HG03378 (cell line): ENCODE data around the gene NKIRAS1.
A peak's percentile ranks its signal among the peaks of the same experiment; 100 is the strongest.
"Not testable (repeated sequence)": the region's sequence is repeated elsewhere in the genome, so short reads cannot be mapped to it uniquely, and the experiment has no call there.

Source experiments
- ATAC-seq: cut with Tn5 transposase; IDR thresholded peaks from one replicate; pipeline ENCODE4 v1.9.1; 2021; ENCODE audit warnings: mild to moderate bottlenecking, moderate library complexity; ENCODE audit not compliant: unreplicated experiment

Gene NKIRAS1

DNA sequence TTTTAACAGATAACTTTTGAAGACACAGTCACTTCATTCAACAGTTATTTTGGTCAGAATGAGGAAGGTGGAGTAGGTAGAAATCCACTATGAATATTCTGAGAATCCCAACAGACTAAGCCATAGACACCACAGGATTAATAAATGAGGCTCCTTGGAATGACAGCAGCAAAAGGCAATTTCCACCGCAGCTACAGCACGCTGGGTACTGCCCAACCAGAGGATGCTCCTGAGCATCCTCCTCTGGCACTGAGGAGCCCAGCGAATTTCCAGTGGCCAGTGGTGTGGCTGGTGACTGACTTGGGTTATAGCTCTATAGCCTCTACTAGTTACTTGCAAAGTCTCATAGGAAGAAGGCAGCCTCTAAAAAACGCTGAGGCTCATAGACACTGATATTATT lies 24.6 kb upstream of the NKIRAS1 start:
- ATAC-seq: no peak

DNA sequence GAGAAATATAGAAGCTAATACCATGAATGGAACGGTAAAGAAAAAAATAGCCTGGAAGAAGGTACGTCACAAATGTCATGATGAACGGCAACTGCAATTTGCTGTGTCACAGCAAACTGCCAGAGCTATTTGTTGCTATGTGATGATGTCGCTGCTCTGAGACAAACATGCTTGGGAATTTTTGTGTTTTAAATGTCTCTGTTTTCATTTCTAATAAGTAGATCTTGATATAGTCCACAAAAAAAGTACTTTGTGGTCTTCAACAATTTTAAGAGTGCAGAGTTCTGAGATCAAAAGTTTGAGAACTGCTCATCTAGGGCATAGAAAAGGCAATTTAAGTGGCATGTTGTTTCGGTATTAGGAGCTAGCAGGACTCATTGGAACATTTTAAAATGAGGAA lies 24.0 kb upstream of the NKIRAS1 start:
- ATAC-seq: no peak

DNA sequence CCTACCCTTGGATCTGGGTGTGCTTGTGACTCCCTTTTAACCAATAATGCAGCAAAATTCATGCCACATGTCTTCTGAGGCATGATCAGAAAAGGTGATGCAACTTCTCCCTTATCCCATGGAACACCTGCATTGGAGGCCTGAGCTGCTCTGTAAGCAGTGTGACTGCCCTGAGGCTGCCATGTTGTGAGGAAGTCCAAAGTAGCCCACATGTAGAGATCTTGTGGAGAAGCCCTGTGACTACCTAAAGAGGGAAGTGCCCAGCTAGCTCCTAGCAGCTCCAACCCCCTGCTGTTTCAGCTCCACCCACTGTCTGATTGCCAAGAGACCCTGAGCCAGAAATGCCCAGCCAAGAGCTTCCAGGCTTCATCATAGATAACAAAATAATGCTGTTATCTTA lies 21.9 kb upstream of the NKIRAS1 start:
- ATAC-seq: no peak

DNA sequence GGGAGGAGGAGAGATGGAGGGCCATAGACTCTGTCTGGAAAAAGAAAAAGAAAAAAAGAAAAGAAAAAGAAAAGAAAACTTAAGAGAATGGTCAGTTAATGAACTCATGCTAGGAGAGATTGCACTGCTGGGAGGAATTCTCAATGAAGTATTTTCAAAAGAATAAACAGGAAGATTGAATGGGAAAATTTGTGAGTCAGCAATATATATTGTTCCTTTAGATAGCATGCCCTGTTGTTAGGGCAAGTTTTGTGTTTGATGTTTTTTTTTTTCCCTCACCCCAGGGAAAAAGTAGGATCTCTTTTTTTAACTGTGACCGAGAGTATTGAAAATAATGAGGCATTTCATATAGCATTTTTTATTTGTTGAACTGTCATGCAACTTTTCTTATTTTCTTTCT lies 20.5 kb upstream of the NKIRAS1 start:
- no peak for ATAC-seq

DNA sequence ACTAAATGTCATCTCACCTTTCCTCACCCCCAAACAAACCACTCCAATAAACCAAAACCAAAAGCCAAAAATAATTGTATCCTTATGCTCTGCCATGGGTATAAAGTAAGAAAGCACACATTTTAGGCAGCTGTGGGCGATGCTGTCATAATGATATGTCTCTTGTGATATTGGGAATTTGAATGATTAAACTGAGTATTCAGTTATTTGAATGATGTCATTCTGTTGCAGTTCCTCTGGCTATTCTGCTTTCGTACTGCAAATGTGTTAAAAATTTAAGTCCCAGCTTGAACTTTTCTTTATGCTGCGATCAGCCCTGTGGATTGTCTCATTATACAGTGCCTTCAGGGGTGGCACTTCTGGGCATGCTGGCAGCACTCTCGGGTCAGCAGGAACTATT lies 17.5 kb upstream of the NKIRAS1 start:
- ATAC-seq: no peak

DNA sequence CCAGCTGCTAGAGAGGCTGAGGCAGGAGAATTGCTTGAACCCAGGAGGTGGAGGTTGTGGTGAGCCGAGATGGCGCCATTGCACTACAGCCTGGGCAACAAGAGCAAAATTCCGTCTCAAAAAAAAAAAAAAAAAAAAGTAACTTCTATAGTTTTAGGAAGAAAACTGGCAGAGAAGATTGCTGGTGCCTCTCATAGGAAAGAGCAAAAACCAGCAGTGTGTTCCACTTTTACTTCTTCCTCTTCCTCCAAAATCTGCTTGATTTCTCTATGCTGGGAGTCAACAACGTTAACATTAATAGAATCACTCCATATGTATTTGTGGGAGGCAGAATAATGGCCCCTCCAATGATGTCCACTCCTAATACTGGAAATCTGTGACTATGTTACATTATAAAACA lies 15.8 kb upstream of the NKIRAS1 start:
- ATAC-seq: no peak

DNA sequence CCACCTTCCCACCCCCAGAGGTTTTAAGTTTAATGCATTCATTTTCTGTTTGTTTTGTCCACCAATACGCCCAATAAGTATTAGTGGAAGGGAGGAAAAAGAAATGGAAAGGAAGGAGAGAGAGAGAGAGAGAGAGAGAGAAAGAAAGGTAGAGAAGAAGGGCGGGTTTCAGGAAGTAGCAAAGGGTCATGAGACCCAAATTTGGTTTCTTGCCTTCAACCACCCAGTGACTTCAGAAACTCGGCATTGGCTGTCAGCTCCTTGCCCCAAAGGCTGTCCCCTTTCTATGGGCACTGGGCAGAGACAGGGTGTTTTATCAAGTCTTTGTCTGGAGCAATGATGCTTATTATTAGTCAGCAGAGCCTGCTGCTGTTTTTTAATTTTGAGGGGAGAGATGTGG lies 14.8 kb upstream of the NKIRAS1 start:
- no peak for ATAC-seq

DNA sequence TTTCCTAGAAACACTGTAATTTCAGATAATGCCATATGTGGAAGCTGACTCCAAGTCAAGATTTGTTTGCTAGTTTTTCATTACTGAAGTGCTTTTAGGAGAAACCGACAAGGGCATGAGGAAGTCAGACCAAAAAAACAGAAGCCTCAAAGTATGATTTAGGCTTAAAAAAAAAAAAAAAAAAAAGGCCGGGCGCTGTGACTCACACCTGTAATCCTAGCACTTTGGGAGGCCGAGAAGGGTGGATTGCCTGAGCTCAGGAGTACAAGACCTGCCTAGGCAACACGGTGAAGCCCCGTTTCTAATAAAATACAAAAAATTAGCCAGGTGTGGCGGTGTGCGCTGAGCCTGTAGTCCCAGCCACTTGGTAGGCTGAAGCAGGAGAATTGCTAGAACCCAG lies 11.7 kb upstream of the NKIRAS1 start:
- ATAC-seq: no peak

DNA sequence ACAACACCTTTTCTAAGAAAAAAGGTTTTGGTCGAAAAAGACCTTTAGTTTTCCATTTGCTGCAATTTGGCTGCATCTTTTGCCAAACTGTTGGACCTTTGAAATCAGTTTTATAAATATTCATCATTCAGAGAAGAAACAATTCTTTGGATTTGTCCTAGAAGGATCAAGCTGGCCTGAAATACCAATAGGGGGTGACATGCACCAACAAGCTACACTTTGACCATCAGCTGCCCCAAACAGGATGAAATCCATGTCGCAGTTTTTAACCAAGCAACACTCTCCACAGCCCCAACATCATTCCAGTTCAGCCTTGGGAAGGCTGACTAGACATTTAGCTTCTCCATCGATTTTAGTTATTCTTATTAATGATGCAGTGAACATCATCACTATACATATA lies 9.9 kb upstream of the NKIRAS1 start:
- no peak for ATAC-seq

DNA sequence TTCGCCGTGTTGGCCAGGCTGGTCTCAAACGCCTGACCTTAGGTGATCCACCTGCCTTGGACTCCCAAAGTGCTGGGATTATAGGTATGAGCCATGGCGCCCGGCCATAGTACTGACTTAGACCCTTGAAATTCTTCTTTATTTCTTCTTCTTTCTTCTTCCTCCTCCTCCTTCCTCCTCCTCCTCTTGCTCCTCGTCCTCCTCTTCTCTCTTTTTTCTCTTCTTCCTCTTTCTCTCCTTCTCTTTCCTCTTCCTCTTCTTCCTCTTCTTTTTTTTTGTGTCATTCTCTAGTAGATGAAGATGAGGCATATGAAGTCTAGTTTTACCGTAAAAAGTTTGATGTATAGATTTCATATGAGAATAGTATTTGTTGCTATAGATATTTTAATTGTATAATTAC lies 9.5 kb upstream of the NKIRAS1 start:
- no peak for ATAC-seq

DNA sequence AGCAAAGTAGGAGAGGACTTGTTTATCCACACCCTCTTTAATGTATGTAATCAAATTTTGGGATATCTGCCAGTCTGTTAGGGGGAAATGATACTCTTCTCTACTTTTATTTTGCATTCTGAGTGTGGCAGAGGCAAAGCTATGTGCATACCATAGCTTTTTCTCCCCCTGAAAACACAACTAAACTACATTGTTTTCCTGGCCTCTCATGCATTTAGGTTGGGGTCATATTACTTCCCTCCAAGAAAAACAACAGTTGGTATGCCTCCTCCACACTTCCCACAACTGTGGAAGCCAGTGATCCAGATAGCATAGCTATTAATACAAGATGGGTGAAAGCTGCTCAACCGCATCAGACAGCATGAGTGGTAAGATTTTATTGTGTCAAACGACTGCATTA lies 7.0 kb upstream of the NKIRAS1 start:
- ATAC-seq: no peak

DNA sequence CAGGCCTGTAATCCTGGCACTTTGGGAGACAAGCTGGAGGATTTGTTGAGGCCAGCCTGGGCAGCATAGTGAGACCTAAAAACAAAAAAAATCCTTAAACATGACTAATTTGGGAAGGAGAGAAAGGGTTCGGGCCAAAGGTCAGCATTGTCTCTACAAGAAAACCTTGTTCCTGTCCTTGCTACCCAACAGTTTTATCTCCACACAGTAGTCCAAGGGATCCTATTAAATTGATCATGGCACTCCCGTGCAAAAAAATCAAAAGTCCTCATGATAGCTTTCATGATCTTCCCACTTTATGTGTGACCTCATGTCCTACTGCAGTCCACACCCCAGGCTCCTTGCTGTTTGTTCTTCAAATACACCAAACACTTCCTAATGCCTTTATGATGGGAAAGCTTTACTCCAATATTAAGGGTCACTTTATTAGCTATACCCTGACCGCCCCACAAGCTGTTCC lies 4.3 kb upstream of the NKIRAS1 start:
- ATAC-seq: no peak

DNA sequence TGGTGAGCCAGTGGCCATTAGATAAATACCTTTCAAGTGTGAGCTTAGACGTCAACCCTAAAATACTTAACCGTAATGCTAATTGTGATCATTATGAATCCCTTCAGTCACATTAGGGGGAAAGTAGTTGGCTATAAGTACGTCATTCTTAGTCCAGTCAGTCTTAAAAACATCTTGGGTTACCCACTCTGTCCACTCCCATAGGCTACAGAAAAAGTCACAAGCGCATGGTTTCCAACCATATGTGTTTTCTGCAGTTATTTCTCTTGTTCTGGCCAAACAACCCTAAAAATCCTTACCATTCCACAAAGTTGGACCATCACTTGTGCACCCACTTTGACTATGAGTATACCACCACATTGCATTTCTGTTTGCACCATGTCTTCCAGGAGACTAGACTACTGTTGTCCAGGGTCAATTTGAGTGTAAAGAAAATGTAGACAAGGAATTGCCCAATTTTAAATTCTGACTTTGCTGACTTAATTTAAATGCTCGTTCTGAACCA lies 3.4 kb upstream of the NKIRAS1 start:
- ATAC-seq: no peak

DNA sequence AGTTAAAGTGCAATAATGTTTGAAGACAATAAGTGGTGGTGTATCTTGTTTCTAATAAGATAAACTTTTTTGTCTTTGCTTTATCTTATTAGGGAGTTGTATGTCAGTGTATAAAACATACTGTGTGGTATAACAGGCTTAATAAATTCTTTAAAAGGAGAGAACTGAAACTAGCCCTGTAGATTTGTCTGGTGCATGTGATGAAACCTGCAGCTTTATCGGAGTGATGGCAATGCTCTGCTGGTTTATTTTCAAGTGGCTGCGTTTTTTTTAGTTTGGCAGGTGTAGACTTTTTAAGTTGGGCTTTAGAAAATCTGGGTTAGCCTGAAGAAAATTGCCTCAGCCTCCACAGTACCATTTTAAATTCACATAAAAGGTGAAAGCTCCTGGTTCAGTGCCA lies 2.8 kb upstream of the NKIRAS1 start:
- ATAC-seq: no peak

DNA sequence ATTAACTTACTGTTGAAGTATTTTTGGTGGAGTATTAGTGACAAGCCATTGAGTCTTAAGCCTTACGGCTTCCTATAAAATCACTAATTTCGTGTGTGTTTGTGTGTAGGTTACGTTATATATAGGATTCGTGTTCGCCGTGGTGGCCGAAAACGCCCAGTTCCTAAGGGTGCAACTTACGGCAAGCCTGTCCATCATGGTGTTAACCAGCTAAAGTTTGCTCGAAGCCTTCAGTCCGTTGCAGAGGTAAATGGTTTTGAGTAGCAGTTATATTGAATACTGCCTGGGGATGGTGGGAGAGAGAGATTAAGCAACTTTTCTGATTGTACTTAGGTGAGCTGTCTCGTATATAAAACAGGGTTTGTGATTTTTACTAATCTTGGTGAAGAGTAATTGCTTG lies 1.5 kb upstream of the NKIRAS1 start:
- ATAC-seq: not testable (repeated sequence)

DNA sequence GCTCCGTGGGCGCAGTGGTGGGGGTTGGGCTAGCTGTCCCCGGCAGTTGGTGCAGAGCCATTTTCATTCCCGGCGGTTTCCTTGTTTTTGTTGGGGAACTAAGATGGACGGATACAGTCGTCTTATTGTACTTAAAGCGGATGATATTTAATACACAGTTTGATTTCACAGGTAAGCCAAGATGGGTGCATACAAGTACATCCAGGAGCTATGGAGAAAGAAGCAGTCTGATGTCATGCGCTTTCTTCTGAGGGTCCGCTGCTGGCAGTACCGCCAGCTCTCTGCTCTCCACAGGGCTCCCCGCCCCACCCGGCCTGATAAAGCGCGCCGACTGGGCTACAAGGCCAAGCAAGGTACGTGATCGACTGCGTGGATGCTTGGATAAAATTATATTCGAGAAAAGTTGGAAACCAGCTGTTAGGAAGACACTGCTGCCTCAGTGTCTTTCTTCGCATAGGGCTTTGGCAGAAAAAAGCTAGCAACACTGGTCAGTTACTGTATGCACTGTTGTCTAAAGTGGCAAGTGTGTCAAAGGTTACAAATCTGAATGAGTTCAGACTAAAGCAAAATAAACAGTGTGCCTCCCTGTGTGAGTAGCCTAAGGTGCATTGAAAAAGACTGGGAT lies 1.0 kb upstream of the NKIRAS1 start:
- ATAC-seq: not testable (repeated sequence)

DNA sequence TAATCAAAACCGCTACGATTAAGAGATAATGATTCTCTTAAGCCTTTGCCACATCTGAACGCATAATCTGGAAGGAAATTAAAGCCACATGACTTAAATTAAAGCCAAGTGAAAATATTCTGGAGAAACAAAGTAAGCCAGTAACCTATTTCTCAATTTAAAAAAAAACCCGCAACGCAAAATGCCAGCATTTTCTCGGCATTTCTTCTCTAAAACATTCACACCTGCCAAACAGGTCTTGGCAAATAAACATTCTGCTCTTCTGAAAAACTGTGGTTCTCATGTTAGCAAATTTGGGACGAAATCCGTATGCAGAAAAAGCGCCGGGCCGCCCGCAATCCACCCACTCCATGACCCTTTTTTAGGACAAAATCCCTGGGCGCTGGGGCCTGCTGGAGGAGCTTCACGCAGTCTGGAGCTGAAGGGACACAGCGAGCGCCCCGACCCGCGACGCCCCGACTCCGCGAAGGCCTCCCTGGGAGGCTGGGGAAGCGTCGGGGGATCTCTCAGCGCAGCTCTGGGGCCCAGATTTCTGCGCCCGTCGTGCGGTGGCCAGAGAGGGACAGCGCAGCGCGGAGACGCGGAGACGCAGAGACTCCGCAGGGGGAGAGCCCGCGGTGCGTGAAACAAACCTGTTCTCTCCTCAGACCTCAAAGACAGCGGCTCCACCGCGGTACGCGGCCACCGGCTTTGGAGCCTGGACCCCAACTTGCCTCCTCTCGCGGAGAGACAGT lies 471 bp downstream of the NKIRAS1 start:
- ATAC-seq: peak; percentile 44

DNA sequence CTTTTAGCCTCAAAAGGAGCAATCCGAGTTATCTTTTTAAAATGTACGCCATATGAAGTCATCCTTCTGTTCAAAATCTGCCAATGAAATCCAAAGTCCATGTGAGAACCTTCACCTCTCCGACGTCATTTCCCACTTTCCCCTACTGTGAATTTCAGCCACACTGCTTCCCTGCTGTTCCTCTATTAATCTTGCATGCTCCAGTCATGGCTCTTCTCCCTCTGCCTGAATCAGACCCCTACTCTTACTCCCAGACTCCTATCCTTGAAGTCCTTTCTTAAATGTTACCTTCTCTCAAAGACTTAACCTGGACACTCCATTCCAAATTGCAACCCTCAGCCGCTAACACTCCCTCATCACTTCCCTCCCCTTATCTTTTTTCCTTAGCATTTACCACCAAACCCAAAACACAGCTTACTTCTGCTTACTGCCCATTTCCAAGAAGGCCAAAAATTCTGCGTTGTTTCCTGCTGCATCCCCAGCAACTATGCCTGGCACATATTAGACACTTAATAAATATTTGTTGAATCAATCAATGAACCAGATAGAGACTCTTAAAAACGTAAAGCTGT lies 1.2 kb downstream of the NKIRAS1 start:
- ATAC-seq: no peak

DNA sequence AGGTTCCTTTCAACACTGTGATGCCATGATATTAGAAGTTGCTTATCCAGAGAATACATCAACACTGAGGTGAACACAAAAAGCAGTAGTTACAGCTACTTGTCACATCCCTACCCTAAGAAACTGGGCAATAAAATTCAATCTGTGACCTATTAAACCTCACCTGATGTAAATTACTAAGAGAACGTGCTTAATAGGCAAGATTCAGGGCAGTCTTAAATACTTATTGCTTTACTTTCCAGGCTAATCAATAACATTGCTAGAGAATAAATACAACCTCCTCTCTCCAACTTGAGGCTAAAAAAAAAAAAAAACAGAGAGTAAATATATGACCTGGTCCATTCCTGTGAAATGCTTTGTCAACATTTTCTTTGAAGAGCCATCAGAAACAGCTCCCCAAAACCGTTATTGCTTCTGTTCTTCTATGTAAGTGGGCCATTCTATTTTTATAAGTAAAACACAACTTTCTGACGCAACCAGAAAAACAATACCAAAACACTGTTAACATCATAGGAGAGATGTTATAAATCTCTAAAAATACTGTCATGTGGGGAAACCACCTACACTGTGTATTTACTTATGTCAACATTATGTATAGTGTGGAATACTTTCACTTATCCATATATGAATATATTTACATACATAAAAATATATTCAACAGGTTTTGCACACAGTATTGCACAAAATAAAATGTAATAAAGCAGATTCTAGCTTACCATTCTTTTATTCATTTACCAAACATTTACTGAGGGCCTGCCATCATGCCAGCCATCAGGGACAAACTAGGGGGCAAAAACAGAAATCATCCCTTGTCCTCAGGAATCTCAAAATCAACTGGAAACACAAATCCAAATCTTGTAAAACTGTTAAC lies 2.7 kb downstream of the NKIRAS1 start:
- ATAC-seq: no peak

DNA sequence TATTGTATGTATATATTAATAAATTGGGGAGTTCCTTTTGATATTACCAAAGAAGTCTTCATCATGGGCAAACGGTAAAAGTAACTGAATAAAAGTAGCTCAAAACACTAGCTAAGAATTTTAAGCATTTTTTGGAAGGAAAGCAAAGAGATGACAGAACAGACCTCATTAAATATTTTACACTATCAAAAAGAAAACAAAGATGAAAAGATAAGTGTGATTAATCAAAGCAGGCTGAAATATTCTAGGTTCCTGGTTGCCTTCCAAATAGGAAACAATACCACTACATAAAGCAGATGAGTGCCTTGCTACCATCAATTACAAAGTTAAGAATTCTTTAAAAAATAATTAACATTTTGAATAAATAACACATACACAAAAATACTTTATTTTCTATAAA lies 3.6 kb downstream of the NKIRAS1 start:
- no peak for ATAC-seq

DNA sequence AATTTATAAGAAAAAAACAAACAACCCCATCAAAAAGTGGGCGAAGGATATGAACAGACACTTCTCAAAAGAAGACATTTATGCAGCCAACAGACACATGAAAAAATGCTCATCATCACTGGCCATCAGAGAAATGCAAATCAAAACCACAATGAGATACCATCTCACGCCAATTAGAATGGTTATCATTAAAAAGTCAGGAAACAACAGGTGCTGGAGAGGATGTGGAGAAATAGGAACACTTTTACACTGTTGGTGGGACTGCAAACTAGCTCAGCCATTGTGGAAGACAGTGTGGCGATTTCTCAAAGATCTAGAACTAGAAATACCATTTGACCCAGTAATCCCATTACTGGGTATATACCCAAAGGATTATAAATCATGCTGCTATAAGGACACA lies 4.5 kb downstream of the NKIRAS1 start:
- not testable (repeated sequence) for ATAC-seq
